Measurements from ENCODE around the gene CDH1.

Gene CDH1

DNA sequence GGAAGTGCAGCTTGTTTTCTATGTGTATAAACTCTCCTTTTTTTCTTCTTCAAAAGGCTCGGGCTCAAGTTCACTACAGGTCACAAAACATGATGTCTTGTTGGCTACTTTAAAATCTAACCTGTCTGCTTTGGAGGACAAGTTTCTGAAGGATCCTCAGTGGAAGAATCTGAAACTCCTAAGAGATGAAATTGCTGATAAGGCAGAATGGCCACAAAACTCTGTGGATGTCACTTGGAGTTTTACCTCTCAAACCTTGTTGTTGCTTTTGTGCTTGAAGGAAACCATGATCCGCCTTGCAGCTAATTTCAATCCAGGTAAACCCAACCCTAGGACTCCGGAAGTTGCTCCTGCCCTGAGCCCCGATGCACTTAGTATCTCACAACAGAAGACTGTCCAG is 122.7 kb downstream of the CDH1 start:
- TF ChIP-seq ZFX (IDR thresholded peaks at IDR 0.05): no peak
- TF ChIP-seq, protein P1, sequence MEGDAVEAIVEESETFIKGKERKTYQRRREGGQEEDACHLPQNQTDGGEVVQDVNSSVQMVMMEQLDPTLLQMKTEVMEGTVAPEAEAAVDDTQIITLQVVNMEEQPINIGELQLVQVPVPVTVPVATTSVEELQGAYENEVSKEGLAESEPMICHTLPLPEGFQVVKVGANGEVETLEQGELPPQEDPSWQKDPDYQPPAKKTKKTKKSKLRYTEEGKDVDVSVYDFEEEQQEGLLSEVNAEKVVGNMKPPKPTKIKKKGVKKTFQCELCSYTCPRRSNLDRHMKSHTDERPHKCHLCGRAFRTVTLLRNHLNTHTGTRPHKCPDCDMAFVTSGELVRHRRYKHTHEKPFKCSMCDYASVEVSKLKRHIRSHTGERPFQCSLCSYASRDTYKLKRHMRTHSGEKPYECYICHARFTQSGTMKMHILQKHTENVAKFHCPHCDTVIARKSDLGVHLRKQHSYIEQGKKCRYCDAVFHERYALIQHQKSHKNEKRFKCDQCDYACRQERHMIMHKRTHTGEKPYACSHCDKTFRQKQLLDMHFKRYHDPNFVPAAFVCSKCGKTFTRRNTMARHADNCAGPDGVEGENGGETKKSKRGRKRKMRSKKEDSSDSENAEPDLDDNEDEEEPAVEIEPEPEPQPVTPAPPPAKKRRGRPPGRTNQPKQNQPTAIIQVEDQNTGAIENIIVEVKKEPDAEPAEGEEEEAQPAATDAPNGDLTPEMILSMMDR (conservative IDR thresholded peaks at IDR 0.05): no peak
- H3K27ac ChIP-seq: no peak overlapping the region

DNA sequence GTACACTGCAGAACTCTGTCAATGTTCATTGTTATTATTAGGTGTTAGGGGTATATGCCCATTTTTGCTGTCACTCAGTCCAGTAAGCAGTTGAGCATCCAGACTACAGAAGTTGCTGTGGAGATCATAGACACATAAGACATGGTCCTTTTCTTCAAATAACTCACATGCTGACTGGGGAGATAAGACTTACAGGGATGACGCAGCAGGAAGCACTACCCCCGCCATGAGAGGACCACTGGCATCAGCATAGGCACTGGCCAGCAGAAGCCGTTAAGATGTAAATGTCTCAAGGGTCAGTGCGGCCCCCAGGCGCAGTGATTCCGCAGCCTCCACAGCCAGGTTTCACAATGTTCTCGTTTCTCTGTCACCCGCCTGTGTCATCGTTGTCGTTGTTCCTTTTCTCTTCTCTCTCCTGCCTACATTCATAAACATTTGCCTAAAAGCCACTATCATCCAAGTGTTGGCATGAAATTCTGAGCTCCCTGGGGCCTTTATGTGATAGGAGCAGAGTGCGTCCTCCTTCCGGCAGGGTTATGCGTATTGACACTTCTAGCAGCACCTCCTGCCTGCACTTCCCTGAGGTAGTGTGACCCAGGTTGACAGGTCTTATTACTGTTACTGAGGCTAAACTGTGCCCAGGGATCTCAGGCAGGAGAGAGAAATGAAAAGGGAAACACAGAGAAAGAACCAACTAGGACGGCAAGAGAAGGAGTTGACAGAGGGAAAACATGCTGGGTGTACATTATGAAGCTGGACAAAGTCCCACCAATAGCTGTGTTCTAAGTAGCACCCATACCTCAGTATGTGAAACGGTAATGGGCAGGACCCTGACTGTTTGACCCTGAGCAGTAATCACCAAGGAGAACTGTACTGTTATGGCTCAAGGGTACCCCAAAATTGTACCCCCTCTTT is 124.1 kb downstream of the CDH1 start:
- no peak for TF ChIP-seq ZFX (IDR thresholded peaks at IDR 0.05)
- TF ChIP-seq, protein P1 (conservative IDR thresholded peaks at IDR 0.05): no peak
- H3K27ac ChIP-seq: no peak overlapping the region

DNA sequence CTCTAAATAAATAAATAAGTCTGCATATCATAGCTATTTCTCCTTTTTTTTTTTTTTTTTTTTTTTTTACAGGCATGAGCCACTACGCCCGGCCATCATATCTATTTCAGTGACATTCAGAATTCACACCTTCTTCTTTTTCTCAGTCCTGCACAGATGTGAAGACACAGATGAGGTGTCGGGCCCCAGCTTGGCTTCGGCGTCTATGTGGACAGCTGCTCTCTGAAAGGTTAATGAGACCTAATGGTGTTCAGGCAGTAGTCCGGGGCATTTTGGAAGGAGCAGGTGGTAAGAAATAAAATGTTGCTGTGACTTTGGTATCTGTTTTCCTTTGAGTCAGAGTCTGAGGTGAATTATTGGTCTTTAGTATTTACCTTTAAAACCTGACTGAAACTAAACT is 129.8 kb downstream of the CDH1 start:
- no peak for TF ChIP-seq ZFX (IDR thresholded peaks at IDR 0.05)
- H3K27ac ChIP-seq: no peak overlapping the region

DNA sequence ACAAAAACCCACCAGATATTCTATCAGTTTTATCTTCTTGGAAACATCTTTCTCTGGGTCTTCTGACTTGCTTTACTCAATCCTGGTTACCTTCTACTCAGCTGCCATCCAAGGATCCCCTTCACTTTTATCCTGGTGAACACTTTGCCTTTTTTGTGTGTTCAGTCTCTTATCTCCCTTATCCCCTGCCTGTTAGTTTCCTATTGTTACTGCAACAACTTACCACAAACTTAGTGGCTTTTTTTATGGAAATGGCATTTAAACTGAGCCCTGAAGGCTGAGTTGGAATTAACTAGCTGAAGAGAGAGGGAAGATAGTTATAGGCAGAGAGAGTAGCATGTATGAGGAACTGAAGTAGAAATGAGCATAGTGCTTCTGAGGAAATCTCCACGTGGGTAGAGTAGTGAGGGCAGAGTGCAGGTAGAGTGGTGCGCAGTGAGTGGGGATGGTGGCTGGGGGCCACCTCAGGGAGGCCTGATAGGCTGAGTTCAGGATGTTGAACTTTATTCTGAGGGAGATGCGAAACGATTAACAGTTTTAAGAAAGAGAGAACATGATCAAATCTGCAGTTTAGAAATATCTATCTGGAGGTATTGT is 132.5 kb downstream of the CDH1 start:
- H3K27ac ChIP-seq: no peak overlapping the region
- TF ChIP-seq, protein P1 (conservative IDR thresholded peaks at IDR 0.05): no peak
- no peak for TF ChIP-seq ZFX (IDR thresholded peaks at IDR 0.05)

DNA sequence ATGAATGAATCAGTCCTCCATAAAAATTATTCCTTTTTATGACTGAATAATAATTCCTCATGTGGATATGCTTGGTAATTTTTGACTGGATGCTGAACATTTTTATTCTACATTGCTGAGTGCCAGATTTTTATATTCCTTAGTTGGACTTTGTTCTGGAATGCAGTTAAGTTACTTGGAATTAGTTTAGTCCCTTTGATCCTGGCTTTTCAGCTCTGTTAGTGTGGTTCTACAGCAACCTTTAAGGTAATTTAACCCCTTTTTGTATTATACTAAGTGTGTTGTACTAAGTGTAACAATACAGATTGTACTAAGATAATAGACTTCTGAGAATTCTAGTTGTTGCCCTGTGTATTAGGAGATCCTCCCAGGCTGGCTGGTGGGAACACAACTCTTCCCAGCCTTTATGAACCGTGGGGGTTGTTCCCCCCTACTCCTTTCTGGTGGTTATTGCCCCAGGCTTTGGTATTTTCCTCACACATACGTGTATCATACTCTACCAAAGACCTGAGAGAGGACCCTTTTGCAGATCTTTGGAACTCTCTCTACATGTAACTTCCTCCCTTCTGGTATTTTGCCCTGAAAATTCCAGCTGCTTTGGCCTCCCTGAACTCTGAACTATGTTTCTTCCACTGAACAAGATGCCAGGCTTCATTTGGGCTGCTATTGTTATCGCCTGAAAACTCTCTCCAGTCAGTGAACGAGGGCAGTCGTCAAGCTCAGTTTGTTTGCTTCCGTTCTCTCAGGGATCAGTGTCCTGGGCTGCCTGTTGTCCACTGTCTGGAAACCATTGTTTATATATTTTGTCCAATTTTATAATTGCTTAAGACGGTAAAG is 136.8 kb downstream of the CDH1 start:
- H3K27ac ChIP-seq: no peak overlapping the region
- TF ChIP-seq, protein P1 (conservative IDR thresholded peaks at IDR 0.05): no peak
- no peak for TF ChIP-seq ZFX (IDR thresholded peaks at IDR 0.05)

DNA sequence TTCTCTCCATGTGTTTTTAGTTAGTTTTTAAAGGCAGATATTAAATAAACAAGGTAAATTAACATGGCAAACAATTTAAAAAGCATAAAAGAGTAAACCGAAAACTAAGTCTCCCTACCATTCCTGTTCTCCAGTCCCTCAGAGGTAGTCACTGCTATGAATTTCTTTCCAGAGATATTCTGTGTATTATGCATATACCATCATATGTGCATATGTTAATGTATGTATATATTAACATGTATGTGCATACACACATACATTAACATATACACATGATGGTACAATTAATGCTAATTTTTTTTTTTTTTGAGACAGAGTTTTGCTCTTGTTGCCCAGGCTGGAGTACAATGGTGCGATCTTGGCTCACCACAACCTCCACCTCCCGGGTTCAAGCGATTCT is 138.8 kb downstream of the CDH1 start:
- H3K27ac ChIP-seq: no peak overlapping the region
- TF ChIP-seq, protein P1 (conservative IDR thresholded peaks at IDR 0.05): no peak
- no peak for TF ChIP-seq ZFX (IDR thresholded peaks at IDR 0.05)

DNA sequence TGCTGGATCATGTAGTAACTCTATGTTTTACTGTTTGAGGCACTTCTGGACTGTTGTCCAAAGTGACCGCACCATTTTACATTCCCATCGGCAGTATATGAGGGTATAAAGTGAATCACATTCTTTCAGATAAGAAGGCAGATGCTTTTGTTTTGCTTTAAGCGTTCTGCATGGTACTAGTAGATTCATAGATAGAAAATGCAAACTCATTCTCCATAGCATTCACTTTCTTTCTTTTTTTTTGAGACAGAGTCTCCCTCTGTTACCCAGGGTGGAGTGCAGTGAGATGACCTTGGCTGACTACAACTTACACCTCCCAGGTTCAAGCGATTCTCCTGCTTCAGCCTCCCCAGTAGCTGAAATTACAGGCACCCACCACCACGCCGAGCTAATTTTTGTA is 146.6 kb downstream of the CDH1 start:
- no peak overlapping the region for H3K27ac ChIP-seq
- TF ChIP-seq ZFX (IDR thresholded peaks at IDR 0.05): no peak
- TF ChIP-seq, protein P1 (conservative IDR thresholded peaks at IDR 0.05): no peak

Data from C4-2B (cell line).